BE2C (cell line): ENCODE measurements around the gene NXN.

Experiments used
- DNase-seq: peaks from one replicate; pipeline ENCODE4 v3.0.0-alpha.2; 2020
- H3K27me3 ChIP-seq: fragments of 250-450 bp; sonication (Bioruptor Pico); 2 replicates; pipeline ENCODE4 v1.5.1; 2020; ENCODE audit warnings: mild to moderate bottlenecking
- H3K36me3 ChIP-seq: fragments of 250-450 bp; sonication (Bioruptor Pico); 2 replicates; pipeline ENCODE4 v1.5.1; 2020; ENCODE audit warnings: mild to moderate bottlenecking
- H3K4me1 ChIP-seq: fragments of 250-450 bp; sonication (Bioruptor Pico); 2 replicates; pipeline ENCODE4 v1.5.1; 2020
- H3K4me3 ChIP-seq: 2 replicates; pipeline ENCODE4 v1.5.1; 2011; ENCODE audit warnings: low read depth, low read length
- H3K9me3 ChIP-seq: fragments of 250-450 bp; sonication (Bioruptor Pico); 2 replicates; pipeline ENCODE4 v1.5.1; 2020
- TF ChIP-seq, protein P1 (sequence below): IDR thresholded peaks from 2 replicates; pipeline ENCODE4 v1.5.1; 2012; ENCODE audit warnings: mild to moderate bottlenecking, low read depth, low read length

NXN gene

GRCh38 chr17:946510-947236, 32.9 kb downstream of the NXN start:
- TF ChIP-seq, protein P1, sequence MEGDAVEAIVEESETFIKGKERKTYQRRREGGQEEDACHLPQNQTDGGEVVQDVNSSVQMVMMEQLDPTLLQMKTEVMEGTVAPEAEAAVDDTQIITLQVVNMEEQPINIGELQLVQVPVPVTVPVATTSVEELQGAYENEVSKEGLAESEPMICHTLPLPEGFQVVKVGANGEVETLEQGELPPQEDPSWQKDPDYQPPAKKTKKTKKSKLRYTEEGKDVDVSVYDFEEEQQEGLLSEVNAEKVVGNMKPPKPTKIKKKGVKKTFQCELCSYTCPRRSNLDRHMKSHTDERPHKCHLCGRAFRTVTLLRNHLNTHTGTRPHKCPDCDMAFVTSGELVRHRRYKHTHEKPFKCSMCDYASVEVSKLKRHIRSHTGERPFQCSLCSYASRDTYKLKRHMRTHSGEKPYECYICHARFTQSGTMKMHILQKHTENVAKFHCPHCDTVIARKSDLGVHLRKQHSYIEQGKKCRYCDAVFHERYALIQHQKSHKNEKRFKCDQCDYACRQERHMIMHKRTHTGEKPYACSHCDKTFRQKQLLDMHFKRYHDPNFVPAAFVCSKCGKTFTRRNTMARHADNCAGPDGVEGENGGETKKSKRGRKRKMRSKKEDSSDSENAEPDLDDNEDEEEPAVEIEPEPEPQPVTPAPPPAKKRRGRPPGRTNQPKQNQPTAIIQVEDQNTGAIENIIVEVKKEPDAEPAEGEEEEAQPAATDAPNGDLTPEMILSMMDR, result no peak
- DNase-seq, result no peak
- H3K4me1 ChIP-seq, result no peaks in the 10 kb centered on the region
- no peaks in the 10 kb centered on the region for H3K9me3 ChIP-seq
- H3K4me3 ChIP-seq, result no peak overlapping the region
- H3K36me3 ChIP-seq, result no peaks in the 10 kb centered on the region
- peaks cover 7% of the 10 kb centered on the region; the same call in 1 of the 2 replicates for H3K27me3 ChIP-seq

DNA sequence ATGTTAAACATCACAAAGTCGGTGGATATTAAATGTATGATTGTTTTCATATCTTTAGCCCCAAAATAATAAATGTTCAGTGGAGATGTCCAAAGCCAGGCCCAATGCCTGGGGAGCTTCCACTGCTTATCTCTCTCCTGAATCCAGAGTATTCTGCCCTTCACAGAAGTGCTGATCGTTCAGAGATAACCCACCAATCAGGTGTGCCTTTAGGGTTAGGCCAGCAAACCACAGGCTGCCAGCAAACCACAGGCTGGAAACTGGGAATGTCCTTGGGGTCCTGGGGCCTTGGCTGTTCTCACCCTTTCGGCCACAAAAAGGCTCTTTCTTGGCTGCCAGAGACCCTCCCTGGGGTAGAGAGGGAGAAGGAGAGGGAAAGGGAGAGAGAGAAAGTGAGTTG, 33.9 kb downstream of the NXN start:
- Histone ChIP-seq H3K36me3 (no peaks in the 10 kb centered on the region), H3K4me1 (no peaks in the 10 kb centered on the region), H3K27me3 (peaks cover 3% of the 10 kb centered on the region; the same call in 1 of the 2 replicates), H3K4me3 (no peak overlapping the region), H3K9me3 (no peaks in the 10 kb centered on the region)
- DNase-seq, result no peak
- TF ChIP-seq, protein P1, result no peak

DNA sequence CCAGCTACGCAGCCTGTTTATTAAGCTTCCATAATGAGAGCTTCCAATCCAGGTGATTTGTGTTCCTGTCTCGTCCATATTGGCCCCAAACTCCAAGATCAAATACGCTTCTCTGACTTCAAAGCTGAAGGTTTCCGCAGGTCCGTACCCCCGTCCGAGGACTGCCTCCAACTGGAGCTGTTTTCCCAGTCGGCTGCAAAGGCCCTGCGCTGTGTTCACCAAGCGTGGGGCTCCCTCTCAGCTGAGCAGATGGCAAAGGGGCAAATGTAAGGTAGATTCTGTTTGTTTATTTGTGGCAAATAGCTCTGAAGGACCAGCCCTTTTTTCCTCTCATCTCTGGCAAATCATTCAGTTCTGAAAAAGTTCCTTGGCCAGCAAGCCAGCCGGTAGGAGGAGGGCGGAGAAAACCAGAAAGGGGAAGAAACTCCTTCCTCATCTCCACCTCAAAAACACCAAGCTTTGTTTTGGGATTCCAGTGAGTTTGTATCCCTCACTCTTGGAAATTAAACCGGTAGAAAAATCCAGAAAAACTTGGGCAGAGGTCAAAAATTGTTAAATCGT, 35.2 kb downstream of the NXN start:
- no peaks in the 10 kb centered on the region for H3K27me3 ChIP-seq
- H3K9me3 ChIP-seq, result no peaks in the 10 kb centered on the region
- H3K36me3 ChIP-seq, result no peaks in the 10 kb centered on the region
- TF ChIP-seq, protein P1, result no peak
- H3K4me1 ChIP-seq, result no peaks in the 10 kb centered on the region
- no peak overlapping the region for H3K4me3 ChIP-seq
- no peak for DNase-seq

DNA sequence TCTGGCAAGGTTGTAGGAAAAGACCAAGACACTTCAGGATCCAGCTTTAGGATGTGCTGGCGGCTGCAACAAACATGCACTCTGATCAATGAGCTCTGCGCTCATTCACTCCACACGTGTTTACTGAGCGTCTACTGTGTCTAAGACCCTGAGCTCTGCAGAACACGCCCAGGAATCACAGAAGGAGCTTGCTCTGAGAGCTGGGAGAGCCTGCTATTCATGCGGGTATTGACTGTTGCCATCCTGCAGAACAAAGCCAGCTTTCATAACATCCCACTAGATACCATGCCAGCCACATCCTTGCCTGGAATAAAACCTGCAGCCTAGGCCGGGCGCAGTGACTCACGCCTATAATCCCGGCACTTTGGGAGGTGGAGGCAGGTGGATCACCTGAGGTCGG, 44.1 kb downstream of the NXN start:
- no peaks in the 10 kb centered on the region for H3K4me1 ChIP-seq

GRCh38 chr17:933312-934073, 46.1 kb downstream of the NXN start:
- no peaks in the 10 kb centered on the region for H3K9me3 ChIP-seq
- no peaks in the 10 kb centered on the region for H3K36me3 ChIP-seq
- TF ChIP-seq, protein P1, result no peak
- H3K4me1 ChIP-seq, result no peaks in the 10 kb centered on the region
- H3K27me3 ChIP-seq, result no peaks in the 10 kb centered on the region
- no peak for DNase-seq
- no peak overlapping the region for H3K4me3 ChIP-seq

More for the DNA sequence above, 44.1 kb downstream of the NXN start:
- no peak for DNase-seq
- TF ChIP-seq, protein P1, result no peak
- Histone ChIP-seq H3K36me3 (no peaks in the 10 kb centered on the region), H3K4me3 (no peak overlapping the region), H3K9me3 (no peaks in the 10 kb centered on the region), H3K27me3 (no peaks in the 10 kb centered on the region)
